HepG2 (cell line): Measurements from ENCODE around the gene CASZ1. TPM values are rescaled to one million over a fixed set of nuclear protein-coding genes. Genes with fewer than 3 reads are reported as not detected.

ENCODE experiments used
- ATAC-seq: fragments of 200-7000 bp; cut with Tn5 transposase; 3 replicates; pipeline ENCODE4 v1.9.1; 2020; ENCODE audit warnings: mild to moderate bottlenecking, moderate library complexity
- BruUV-seq: library from RNA; stranded (reverse); fragments of 400-500 nt; replicated peaks from 2 replicates; lab custom pipeline; 2021; lab: Mats Ljungman, UMichigan
- CTCF ChIA-PET: fragments of 300-600 bp; formaldehyde crosslinking; extraction: SDS; loops from one replicate; lab custom pipeline; 2021; ENCODE audit warnings: low total read pairs, inconsistent platforms, low intra/inter-chr PET ratio; lab: Yijun Ruan, JAX
- POLR2A ChIA-PET: fragments of 350-600 bp; sonication (Branson Sonifier 250); formaldehyde crosslinking; loops from one replicate; lab custom pipeline; 2020; ENCODE audit warnings: antibody characterized with exemption, inconsistent platforms; lab: Yijun Ruan, JAX
- DNase-seq: peaks from one replicate; pipeline ENCODE4 v3.0.0-alpha.2; 2015; ENCODE audit warnings: low spot score
- FAIRE-seq: peaks from 3 replicates; lab custom pipeline; 2011; peaks lifted over from hg19 to GRCh38; lab: Jason Lieb, UNC
- H2AFZ ChIP-seq: one replicate; pipeline ENCODE4 v1.6.1; 2011; ENCODE audit warnings: low read length, inconsistent platforms
- H3K27ac ChIP-seq: fragments of 300-600 bp; 3 replicates; pipeline ENCODE4 v1.8.0; 2011; ENCODE audit warnings: mixed run types, mild to moderate bottlenecking, mixed read lengths, low read length, inconsistent platforms; ENCODE audit not compliant: insufficient read depth; ENCODE audit errors: extremely low read length
- H3K27me3 ChIP-seq, 2 experiments: fragments of 200-600 bp in 1 of 2; 2 replicates in 1 of 2; 3 replicates in 1 of 2; pipeline versions ENCODE4 v1.6.0 to v1.8.0; 2011; ENCODE audit warnings: low read length in 2 of 2, mild to moderate bottlenecking in 2 of 2, moderate library complexity in 2 of 2, inconsistent platforms in 1 of 2; ENCODE audit not compliant: insufficient read depth in 2 of 2, control insufficient read depth in 1 of 2
- H3K36me3 ChIP-seq, 2 experiments: fragments of 200-600 bp in 1 of 2; replicated peaks in 1 of 2; 2 replicates in 1 of 2; 3 replicates in 1 of 2; pipeline versions ENCODE4 v1.5.1 to v1.8.0; 2011; ENCODE audit warnings: low read length in 2 of 2, inconsistent platforms in 1 of 2; ENCODE audit not compliant: insufficient read depth in 2 of 2, control insufficient read depth in 1 of 2
- H3K4me1 ChIP-seq: 2 replicates; pipeline ENCODE4 v1.5.1; 2012; ENCODE audit warnings: low read length, inconsistent platforms; ENCODE audit not compliant: insufficient read depth
- H3K4me2 ChIP-seq: 2 replicates; pipeline ENCODE4 v1.6.0; 2011; ENCODE audit warnings: low read depth, low read length, inconsistent platforms
- H3K4me3 ChIP-seq, 3 experiments: fragments of 200-600 bp in 1 of 3; sonication (generic), shearing (Covaris generic) in 1 of 3; replicated peaks in 1 of 3; 2 replicates each; pipeline ENCODE4 v1.5.1; 2011 to 2016; ENCODE audit warnings: low read length in 3 of 3, inconsistent platforms in 2 of 3, low read depth in 2 of 3, mild to moderate bottlenecking in 2 of 3, control low read depth in 1 of 3, mixed read lengths in 1 of 3; ENCODE audit not compliant: insufficient read depth in 1 of 3
- H3K79me2 ChIP-seq: one replicate; pipeline ENCODE4 v1.6.1; 2011; ENCODE audit warnings: low read length, inconsistent platforms; ENCODE audit not compliant: insufficient read depth
- H3K9ac ChIP-seq: 2 replicates; pipeline ENCODE4 v1.6.0; 2011; ENCODE audit warnings: mild to moderate bottlenecking, low read depth, low read length, inconsistent platforms; ENCODE audit not compliant: insufficient read depth
- H3K9me3 ChIP-seq: 2 replicates; pipeline ENCODE4 v1.5.1; 2012; ENCODE audit warnings: mild to moderate bottlenecking, low read length
- H4K20me1 ChIP-seq: 2 replicates; pipeline ENCODE4 v1.6.0; 2011; ENCODE audit warnings: inconsistent platforms, mild to moderate bottlenecking, low read length, moderate library complexity; ENCODE audit not compliant: insufficient read depth
- EZH2 ChIP-seq: conservative IDR thresholded peaks from 2 replicates; pipeline ENCODE4 v1.6.1; 2012; ENCODE audit warnings: mild to moderate bottlenecking, low read depth, low read length, moderate library complexity
- HDAC6 ChIP-seq: fragments of 200-600 bp; sonication (generic); IDR thresholded peaks from 2 replicates; pipeline ENCODE4 v1.7.0; 2017; ENCODE audit warnings: mild to moderate bottlenecking, antibody characterized with exemption, low read length, low read depth
- KLF12 ChIP-seq: sonication (generic); formaldehyde crosslinking; IDR thresholded peaks from 2 replicates; pipeline ENCODE4 v1.4.0; 2020; ENCODE audit warnings: missing genetic modification reagents, borderline replicate concordance
- MTF2 ChIP-seq: sonication (generic); formaldehyde crosslinking; IDR thresholded peaks from 2 replicates; pipeline ENCODE4 v1.5.0; 2020; ENCODE audit warnings: missing genetic modification reagents, borderline replicate concordance
- NFKB2 ChIP-seq: sonication (generic); formaldehyde crosslinking; IDR thresholded peaks from 2 replicates; pipeline ENCODE4 v1.4.0; 2020; ENCODE audit warnings: missing genetic modification reagents, borderline replicate concordance
- TEAD3 ChIP-seq: optimal IDR thresholded peaks from 2 replicates; pipeline ENCODE3; 2016; ENCODE audit warnings: borderline replicate concordance
- ZBTB38 ChIP-seq: sonication (generic); formaldehyde crosslinking; IDR thresholded peaks from 2 replicates; pipeline ENCODE4 v1.5.1; 2020; ENCODE audit warnings: mild to moderate bottlenecking, missing genetic modification reagents
- ZNF468 ChIP-seq: sonication (generic); formaldehyde crosslinking; IDR thresholded peaks from 2 replicates; pipeline ENCODE4 v1.8.0; 2022; ENCODE audit warnings: mild to moderate bottlenecking, moderate library complexity, missing genetic modification reagents
- ZNF850 ChIP-seq: sonication (generic); formaldehyde crosslinking; conservative IDR thresholded peaks from 2 replicates; pipeline ENCODE4 v1.9.0; 2021; ENCODE audit warnings: mild to moderate bottlenecking, missing genetic modification reagents
- WGBS: methylation state at CpG from one replicate; pipeline ENCODE4 v1.1.6; 2017; ENCODE audit warnings: low lambda C conversion rate; 5-methylcytosine and 5-hydroxymethylcytosine counted together
- in situ Hi-C: cut with HindIII; loops from 2 replicates; pipeline ENCODE4 v1.10.0; 2017; ENCODE audit warnings: low pct_unique_long_range_greater_than_20kb; ENCODE audit not compliant: extremely low pct_ligation_motif_present
- intact Hi-C: fragments of 100-400 bp; cut with micrococcal nuclease; formaldehyde crosslinking; loops from one replicate; pipeline ENCODE4 v1.10.0; 2022; ENCODE audit not compliant: unreplicated experiment
- polyA plus RNA-seq, 8 experiments: library from polyadenylated mRNA; depleted of rRNA in 3 of 8; stranded (reverse) in 7 of 8; unstranded in 1 of 8; fragments of >200 nt; fragmentation: Illumina TruSeq in 4 of 8; extraction: Trizol in 4 of 8; gene quantifications; 2 replicates each; pipeline versions ENCODE4 v1.2.1 to v1.2.3, GENCODE V29; 2011 to 2016; ENCODE audit warnings: low read depth in 4 of 8, missing spikeins in 1 of 8, mixed read lengths in 1 of 8; ENCODE audit not compliant: insufficient read depth in 1 of 8
- total RNA-seq, 5 experiments: library from RNA; depleted of rRNA; stranded (reverse); fragments of >200 nt; fragmentation: Illumina TruSeq; extraction: Trizol; gene quantifications; 2 replicates each; pipeline ENCODE4 v1.2.3, GENCODE V29; 2016; ENCODE audit warnings: low read depth in 1 of 5
- TF ChIP-seq, protein P1 (sequence below): IDR thresholded peaks from 2 replicates; pipeline ENCODE4 v1.6.1; 2018; ENCODE audit warnings: missing genetic modification reagents
- TF ChIP-seq, protein P2 (sequence below): IDR thresholded peaks from 2 replicates; pipeline ENCODE4 v1.6.1; 2016; ENCODE audit warnings: mild to moderate bottlenecking
- TF ChIP-seq, protein P3 (sequence below): sonication (generic); formaldehyde crosslinking; IDR thresholded peaks from 2 replicates; pipeline ENCODE4 v1.5.1; 2020; ENCODE audit warnings: mild to moderate bottlenecking, missing genetic modification reagents, moderate library complexity
- TF ChIP-seq, protein P4 (sequence below): sonication (generic); formaldehyde crosslinking; IDR thresholded peaks from 2 replicates; pipeline ENCODE4 v1.8.1; 2023; ENCODE audit warnings: mild to moderate bottlenecking, moderate library complexity, missing genetic modification reagents
- TF ChIP-seq, protein P5 (sequence below): sonication (generic); formaldehyde crosslinking; IDR thresholded peaks from 2 replicates; pipeline ENCODE4 v1.8.0; 2022; ENCODE audit warnings: low read depth, missing genetic modification reagents

The CASZ1 gene
- total and polyA plus RNA-seq, 2 of the 13 experiments (the other 11 are each of a cell fraction or from before 2014, with no cell fraction given) = 1.9 to 3.7 TPM

DNA sequence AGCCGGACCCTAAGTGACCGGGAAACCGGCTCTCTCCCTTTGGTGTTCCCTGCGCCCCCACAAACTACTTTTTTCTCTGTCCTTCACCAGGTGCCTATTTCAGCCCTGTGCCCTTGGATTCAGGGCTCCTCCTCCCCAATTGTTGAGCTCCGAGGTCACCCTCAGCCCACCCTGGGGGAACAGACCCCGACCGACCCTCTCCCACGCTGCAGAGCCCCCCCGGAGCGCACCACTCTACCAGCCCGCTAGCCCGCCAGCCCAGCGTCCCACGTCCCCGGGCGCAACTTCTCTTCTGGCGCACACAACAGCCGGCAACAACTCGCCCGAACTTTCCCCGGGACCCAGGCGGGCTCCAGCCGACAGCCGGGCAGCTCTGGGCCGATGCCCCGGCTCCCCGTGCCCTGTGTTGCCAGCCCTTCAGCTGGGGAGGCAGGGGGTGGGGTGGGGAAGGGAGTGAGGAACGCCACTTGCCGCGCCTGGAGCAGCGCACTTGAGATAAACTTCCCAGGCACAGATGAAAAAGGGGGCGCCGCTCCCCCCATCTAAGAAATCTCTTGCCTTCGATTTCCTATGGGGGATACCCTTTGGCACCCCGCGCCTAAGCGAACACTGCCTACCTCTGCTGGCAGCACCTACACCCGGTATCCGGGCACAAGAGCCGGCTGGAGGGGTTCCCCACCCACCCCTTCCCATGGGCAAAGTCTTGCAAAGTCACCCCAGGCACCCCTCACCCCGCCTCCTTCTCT, 997 bp downstream of the CASZ1 start:
- WGBS = 4% methylated on average over 8 of the region's 41 CpGs
- H3K9me3 ChIP-seq = no peaks in the 10 kb centered on the region
- peak overlapping the region; percentile 57 for H3K4me2 ChIP-seq
- DNase-seq (no peak), ATAC-seq (peak; percentile 34), FAIRE-seq (no peak)
- no TSS peak for BruUV-seq
- intact Hi-C loops = loop anchor here (5.0 kb wide), 1 partner anchor 118 kb away; no protein-coding TSS in a partner anchor
- ChIA-PET POLR2A (no interaction called here), CTCF (no interaction called here)
- H4K20me1 ChIP-seq = no peaks in the 10 kb centered on the region
- no peak overlapping the region for H3K9ac ChIP-seq
- H3K79me2 ChIP-seq = no peaks in the 10 kb centered on the region
- H3K4me3 ChIP-seq = peak overlapping the region; percentile 41 to 68 (median 50); a peak in 5 of 6 replicates
- in situ Hi-C loops = loop anchor here (5.0 kb wide), 1 partner anchor 118 kb away; no protein-coding TSS in a partner anchor
- no peak overlapping the region for H3K27ac ChIP-seq
- no peaks in the 10 kb centered on the region for H3K36me3 ChIP-seq
- no peak overlapping the region for H2AFZ ChIP-seq
- peaks cover 5 to 58% of the 10 kb centered on the region in 2 experiments; a peak in 4 of 5 replicates for H3K27me3 ChIP-seq
- H3K4me1 ChIP-seq = peaks cover 21% of the 10 kb centered on the region
- no peak for TF ChIP-seq NFKB2 (CRISPR knock-in tag)
- no peak for TF ChIP-seq ZBTB38
- peak; percentile 69; the same call in 1 of the 2 replicates for TF ChIP-seq MTF2 (CRISPR knock-in tag)
- TF ChIP-seq, protein P1, sequence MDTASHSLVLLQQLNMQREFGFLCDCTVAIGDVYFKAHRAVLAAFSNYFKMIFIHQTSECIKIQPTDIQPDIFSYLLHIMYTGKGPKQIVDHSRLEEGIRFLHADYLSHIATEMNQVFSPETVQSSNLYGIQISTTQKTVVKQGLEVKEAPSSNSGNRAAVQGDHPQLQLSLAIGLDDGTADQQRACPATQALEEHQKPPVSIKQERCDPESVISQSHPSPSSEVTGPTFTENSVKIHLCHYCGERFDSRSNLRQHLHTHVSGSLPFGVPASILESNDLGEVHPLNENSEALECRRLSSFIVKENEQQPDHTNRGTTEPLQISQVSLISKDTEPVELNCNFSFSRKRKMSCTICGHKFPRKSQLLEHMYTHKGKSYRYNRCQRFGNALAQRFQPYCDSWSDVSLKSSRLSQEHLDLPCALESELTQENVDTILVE (CRISPR knock-in tag) = no peak
- TF ChIP-seq, protein P2, sequence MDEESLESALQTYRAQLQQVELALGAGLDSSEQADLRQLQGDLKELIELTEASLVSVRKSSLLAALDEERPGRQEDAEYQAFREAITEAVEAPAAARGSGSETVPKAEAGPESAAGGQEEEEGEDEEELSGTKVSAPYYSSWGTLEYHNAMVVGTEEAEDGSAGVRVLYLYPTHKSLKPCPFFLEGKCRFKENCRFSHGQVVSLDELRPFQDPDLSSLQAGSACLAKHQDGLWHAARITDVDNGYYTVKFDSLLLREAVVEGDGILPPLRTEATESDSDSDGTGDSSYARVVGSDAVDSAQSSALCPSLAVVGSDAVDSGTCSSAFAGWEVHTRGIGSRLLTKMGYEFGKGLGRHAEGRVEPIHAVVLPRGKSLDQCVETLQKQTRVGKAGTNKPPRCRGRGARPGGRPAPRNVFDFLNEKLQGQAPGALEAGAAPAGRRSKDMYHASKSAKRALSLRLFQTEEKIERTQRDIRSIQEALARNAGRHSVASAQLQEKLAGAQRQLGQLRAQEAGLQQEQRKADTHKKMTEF (CRISPR knock-in tag) = no peak
- TF ChIP-seq, protein P3, sequence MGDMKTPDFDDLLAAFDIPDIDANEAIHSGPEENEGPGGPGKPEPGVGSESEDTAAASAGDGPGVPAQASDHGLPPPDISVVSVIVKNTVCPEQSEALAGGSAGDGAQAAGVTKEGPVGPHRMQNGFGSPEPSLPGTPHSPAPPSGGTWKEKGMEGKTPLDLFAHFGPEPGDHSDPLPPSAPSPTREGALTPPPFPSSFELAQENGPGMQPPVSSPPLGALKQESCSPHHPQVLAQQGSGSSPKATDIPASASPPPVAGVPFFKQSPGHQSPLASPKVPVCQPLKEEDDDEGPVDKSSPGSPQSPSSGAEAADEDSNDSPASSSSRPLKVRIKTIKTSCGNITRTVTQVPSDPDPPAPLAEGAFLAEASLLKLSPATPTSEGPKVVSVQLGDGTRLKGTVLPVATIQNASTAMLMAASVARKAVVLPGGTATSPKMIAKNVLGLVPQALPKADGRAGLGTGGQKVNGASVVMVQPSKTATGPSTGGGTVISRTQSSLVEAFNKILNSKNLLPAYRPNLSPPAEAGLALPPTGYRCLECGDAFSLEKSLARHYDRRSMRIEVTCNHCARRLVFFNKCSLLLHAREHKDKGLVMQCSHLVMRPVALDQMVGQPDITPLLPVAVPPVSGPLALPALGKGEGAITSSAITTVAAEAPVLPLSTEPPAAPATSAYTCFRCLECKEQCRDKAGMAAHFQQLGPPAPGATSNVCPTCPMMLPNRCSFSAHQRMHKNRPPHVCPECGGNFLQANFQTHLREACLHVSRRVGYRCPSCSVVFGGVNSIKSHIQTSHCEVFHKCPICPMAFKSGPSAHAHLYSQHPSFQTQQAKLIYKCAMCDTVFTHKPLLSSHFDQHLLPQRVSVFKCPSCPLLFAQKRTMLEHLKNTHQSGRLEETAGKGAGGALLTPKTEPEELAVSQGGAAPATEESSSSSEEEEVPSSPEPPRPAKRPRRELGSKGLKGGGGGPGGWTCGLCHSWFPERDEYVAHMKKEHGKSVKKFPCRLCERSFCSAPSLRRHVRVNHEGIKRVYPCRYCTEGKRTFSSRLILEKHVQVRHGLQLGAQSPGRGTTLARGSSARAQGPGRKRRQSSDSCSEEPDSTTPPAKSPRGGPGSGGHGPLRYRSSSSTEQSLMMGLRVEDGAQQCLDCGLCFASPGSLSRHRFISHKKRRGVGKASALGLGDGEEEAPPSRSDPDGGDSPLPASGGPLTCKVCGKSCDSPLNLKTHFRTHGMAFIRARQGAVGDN (CRISPR knock-in tag) = no peak
- TF ChIP-seq TEAD3 = no peak
- TF ChIP-seq EZH2 = peak; percentile 41; the same call in 1 of the 2 replicates
- no peak; the same call in 1 of the 2 replicates for TF ChIP-seq HDAC6
- TF ChIP-seq, protein P4, sequence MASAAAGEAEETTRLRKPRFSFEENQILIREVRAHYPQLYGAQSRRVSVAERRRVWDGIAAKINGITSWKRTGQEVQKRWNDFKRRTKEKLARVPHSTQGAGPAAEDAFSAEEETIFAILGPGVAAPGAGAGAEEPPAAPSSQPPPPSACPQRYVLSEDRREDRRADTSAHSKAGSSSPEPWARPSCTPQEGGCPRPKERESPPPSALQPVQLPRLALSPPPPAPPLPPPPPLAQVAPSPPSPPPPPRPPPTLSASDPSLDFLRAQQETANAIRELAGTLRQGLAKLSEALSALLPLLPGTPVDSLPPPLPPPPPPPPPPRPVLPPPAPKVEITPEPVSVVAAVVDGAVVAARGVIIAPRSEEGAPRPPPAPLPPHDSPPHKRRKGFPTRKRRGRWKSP (CRISPR knock-in tag) = peak; percentile 68
- TF ChIP-seq, protein P5, sequence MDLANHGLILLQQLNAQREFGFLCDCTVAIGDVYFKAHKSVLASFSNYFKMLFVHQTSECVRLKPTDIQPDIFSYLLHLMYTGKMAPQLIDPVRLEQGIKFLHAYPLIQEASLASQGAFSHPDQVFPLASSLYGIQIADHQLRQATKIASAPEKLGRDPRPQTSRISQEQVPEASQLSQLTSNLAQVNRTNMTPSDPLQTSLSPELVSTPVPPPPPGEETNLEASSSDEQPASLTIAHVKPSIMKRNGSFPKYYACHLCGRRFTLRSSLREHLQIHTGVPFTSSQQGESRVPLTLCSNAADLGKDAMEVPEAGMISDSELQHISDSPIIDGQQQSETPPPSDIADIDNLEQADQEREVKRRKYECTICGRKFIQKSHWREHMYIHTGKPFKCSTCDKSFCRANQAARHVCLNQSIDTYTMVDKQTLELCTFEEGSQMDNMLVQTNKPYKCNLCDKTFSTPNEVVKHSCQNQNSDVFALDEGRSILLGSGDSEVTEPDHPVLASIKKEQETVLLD = no peak
- TF ChIP-seq KLF12 (CRISPR knock-in tag) = no peak
- TF ChIP-seq ZNF850 (CRISPR knock-in tag) = no peak
- TF ChIP-seq ZNF468 = no peak
